ENCODE data around the gene DNAI2. TPM values are rescaled to one million over a fixed set of nuclear protein-coding genes. Genes with fewer than 3 reads are reported as not detected.

Gene DNAI2
- total RNA-seq, 4 donors from 2014 or later = not detected

- H3K4me1 ChIP-seq = peaks cover 2% of the 10 kb centered on the region
- no peaks in the 10 kb centered on the region for H3K36me3 ChIP-seq
- TF ChIP-seq CTCF (IDR thresholded peaks at IDR 0.05) = no peak
- TF ChIP-seq POLR2A (IDR thresholded peaks at IDR 0.05) = no peak
- no peak for TF ChIP-seq POLR2AphosphoS5 (IDR thresholded peaks at IDR 0.05)
- no peak for TF ChIP-seq EP300 (IDR thresholded peaks at IDR 0.05)
- H3K9me3 ChIP-seq = no peaks in the 10 kb centered on the region
- no peak overlapping the region for H3K27ac ChIP-seq
- WGBS = 40% methylated on average over 1 of the region's 13 CpGs
- no peak overlapping the region for H3K4me3 ChIP-seq
- H3K27me3 ChIP-seq = peaks cover 58% of the 10 kb centered on the region
- no peak for DNase-seq (ENCODE audit: low spot score in 2 of 2)
These were observed 66.5 kb downstream of the DNAI2 start for GRCh38 chr17:74340470-74341023.

- H3K36me3 ChIP-seq = no peaks in the 10 kb centered on the region
- TF ChIP-seq EP300 (IDR thresholded peaks at IDR 0.05) = no peak
- TF ChIP-seq POLR2AphosphoS5 (IDR thresholded peaks at IDR 0.05) = no peak
- TF ChIP-seq POLR2A (IDR thresholded peaks at IDR 0.05) = no peak
- TF ChIP-seq CTCF (IDR thresholded peaks at IDR 0.05) = no peak
- no peak overlapping the region for H3K4me3 ChIP-seq
- no peak overlapping the region for H3K27ac ChIP-seq
- 66% methylated on average over 4 of the region's 10 CpGs for WGBS
- DNase-seq (ENCODE audit: low spot score in 2 of 2) = no peak
- peaks cover 56% of the 10 kb centered on the region for H3K27me3 ChIP-seq
- H3K9me3 ChIP-seq = no peaks in the 10 kb centered on the region
- H3K4me1 ChIP-seq = peaks cover 4% of the 10 kb centered on the region
These were observed 68.2 kb downstream of the DNAI2 start for GRCh38 chr17:74342224-74342623.

GRCh38 chr17:74343121-74343520 is 69.1 kb downstream of the DNAI2 start:
- peaks cover 55% of the 10 kb centered on the region for H3K27me3 ChIP-seq
- WGBS = 88% methylated on average over 5 of the region's 8 CpGs
- H3K4me1 ChIP-seq = peaks cover 4% of the 10 kb centered on the region
- no peak for DNase-seq (ENCODE audit: low spot score in 2 of 2)
- H3K36me3 ChIP-seq = no peaks in the 10 kb centered on the region
- no peaks in the 10 kb centered on the region for H3K9me3 ChIP-seq
- no peak overlapping the region for H3K27ac ChIP-seq
- H3K4me3 ChIP-seq = no peak overlapping the region
- TF ChIP-seq CTCF (IDR thresholded peaks at IDR 0.05) (no peak), POLR2AphosphoS5 (IDR thresholded peaks at IDR 0.05) (no peak), EP300 (IDR thresholded peaks at IDR 0.05) (no peak), POLR2A (IDR thresholded peaks at IDR 0.05) (no peak)

GRCh38 chr17:74343526-74344284 is 69.7 kb downstream of the DNAI2 start:
- WGBS = 80% methylated on average over 1 of the region's 9 CpGs
- H3K27ac ChIP-seq = no peak overlapping the region
- no peak for TF ChIP-seq EP300 (IDR thresholded peaks at IDR 0.05)
- TF ChIP-seq POLR2AphosphoS5 (IDR thresholded peaks at IDR 0.05) = no peak
- no peak for TF ChIP-seq POLR2A (IDR thresholded peaks at IDR 0.05)
- TF ChIP-seq CTCF (IDR thresholded peaks at IDR 0.05) = no peak
- H3K36me3 ChIP-seq = no peaks in the 10 kb centered on the region
- no peak overlapping the region for H3K4me3 ChIP-seq
- H3K9me3 ChIP-seq = no peaks in the 10 kb centered on the region
- peaks cover 4% of the 10 kb centered on the region for H3K4me1 ChIP-seq
- peaks cover 55% of the 10 kb centered on the region for H3K27me3 ChIP-seq
- DNase-seq (ENCODE audit: low spot score in 2 of 2) = no peak

- TF ChIP-seq EP300 (IDR thresholded peaks at IDR 0.05) (no peak), POLR2AphosphoS5 (IDR thresholded peaks at IDR 0.05) (no peak), CTCF (IDR thresholded peaks at IDR 0.05) (no peak), POLR2A (IDR thresholded peaks at IDR 0.05) (no peak)
- Histone ChIP-seq H3K27me3 (peaks cover 54% of the 10 kb centered on the region), H3K36me3 (no peaks in the 10 kb centered on the region), H3K9me3 (no peaks in the 10 kb centered on the region), H3K4me3 (no peak overlapping the region), H3K27ac (no peak overlapping the region), H3K4me1 (peaks cover 4% of the 10 kb centered on the region)
- no peak for DNase-seq (ENCODE audit: low spot score in 2 of 2)
- WGBS = 69% methylated on average over 4 of the region's 21 CpGs
These were observed 70.6 kb downstream of the DNAI2 start for GRCh38 chr17:74344658-74345057.
